GM23338 (cell line): Measurements from ENCODE around the gene MYO18A. TPM values are rescaled to one million over a fixed set of nuclear protein-coding genes. Genes with fewer than 3 reads are reported as not detected.

Source experiments
- ATAC-seq: fragments of 200-7000 bp; cut with Tn5 transposase; 3 replicates; pipeline ENCODE4 v1.9.1; 2020
- DNase-seq: peaks from one replicate; pipeline ENCODE4 v3.0.0-alpha.2; 2015; ENCODE audit warnings: low spot score
- H2AFZ ChIP-seq: fragments of 200-600 bp; sonication (generic); 2 replicates; pipeline ENCODE4 v1.8.0; 2016; ENCODE audit warnings: antibody characterized with exemption, mild to moderate bottlenecking, moderate library complexity
- H3F3A ChIP-seq: fragments of 200-600 bp; sonication (generic); replicated peaks from 2 replicates; pipeline ENCODE4 v1.8.0; 2017; ENCODE audit warnings: antibody characterized with exemption, mixed run types, low read depth
- H3K27ac ChIP-seq: fragments of 200-600 bp; sonication (generic); 2 replicates; pipeline ENCODE4 v1.6.1; 2016; ENCODE audit warnings: low read depth
- H3K27me3 ChIP-seq: fragments of 200-600 bp; sonication (generic); 2 replicates; pipeline ENCODE4 v1.8.0; 2016; ENCODE audit warnings: mild to moderate bottlenecking, mixed run types, moderate library complexity; ENCODE audit not compliant: insufficient read depth
- H3K36me3 ChIP-seq: fragments of 200-600 bp; sonication (generic); 2 replicates; pipeline ENCODE4 v1.8.0; 2016; ENCODE audit warnings: mild to moderate bottlenecking; ENCODE audit not compliant: insufficient read depth
- H3K4me1 ChIP-seq: fragments of 200-600 bp; sonication (generic); 2 replicates; pipeline ENCODE4 v1.8.0; 2016; ENCODE audit warnings: mild to moderate bottlenecking, moderate library complexity; ENCODE audit not compliant: insufficient read depth
- H3K4me2 ChIP-seq: fragments of 200-600 bp; sonication (generic); 2 replicates; pipeline ENCODE4 v1.7.1; 2017; ENCODE audit warnings: mixed run types
- H3K4me3 ChIP-seq: fragments of 200-600 bp; sonication (generic); 2 replicates; pipeline ENCODE4 v1.6.1; 2016; ENCODE audit warnings: mixed run types
- H3K79me2 ChIP-seq: fragments of 200-600 bp; sonication (generic); replicated peaks from 2 replicates; pipeline ENCODE4 v1.8.0; 2017; ENCODE audit warnings: mild to moderate bottlenecking; ENCODE audit not compliant: insufficient read depth
- H3K9me2 ChIP-seq: fragments of 200-600 bp; sonication (generic); 2 replicates; pipeline ENCODE4 v1.8.0; 2017; ENCODE audit not compliant: insufficient read depth
- H4K20me1 ChIP-seq: fragments of 200-600 bp; sonication (generic); replicated peaks from 2 replicates; pipeline ENCODE4 v1.8.0; 2017; ENCODE audit warnings: mild to moderate bottlenecking; ENCODE audit not compliant: insufficient read depth
- H3K27ac Mint-ChIP-seq: 2 replicates; pipeline ENCODE4 v1.8.0; 2020; ENCODE audit warnings: inconsistent platforms, mild to moderate bottlenecking, moderate library complexity, mixed read lengths
- H3K27me3 Mint-ChIP-seq: 3 replicates; pipeline ENCODE4 v1.8.0; 2022; ENCODE audit warnings: low read depth, mild to moderate bottlenecking, moderate library complexity, mixed read lengths, inconsistent platforms; ENCODE audit not compliant: insufficient read depth, poor library complexity
- H3K36me3 Mint-ChIP-seq: 3 replicates; pipeline ENCODE4 v1.8.0; 2021; ENCODE audit warnings: low read depth, mild to moderate bottlenecking, inconsistent platforms, moderate library complexity, mixed read lengths
- H3K4me1 Mint-ChIP-seq: 3 replicates; pipeline ENCODE4 v1.8.0; 2020; ENCODE audit warnings: mild to moderate bottlenecking, inconsistent platforms, mixed read lengths
- H3K4me3 Mint-ChIP-seq: 3 replicates; pipeline ENCODE4 v1.8.0; 2021; ENCODE audit warnings: moderate library complexity, mild to moderate bottlenecking, inconsistent platforms, mixed read lengths
- H3K9me3 Mint-ChIP-seq: 3 replicates; pipeline ENCODE4 v1.8.0; 2020; ENCODE audit warnings: moderate library complexity, mild to moderate bottlenecking, inconsistent platforms, mixed read lengths
- CREB1 ChIP-seq: fragments of 250-450 bp; sonication (Bioruptor Pico); IDR thresholded peaks from 2 replicates; pipeline ENCODE4 v1.5.0; 2020; ENCODE audit warnings: low read depth, mild to moderate bottlenecking, moderate library complexity
- EZH2phosphoT487 ChIP-seq: fragments of 200-600 bp; sonication (generic); IDR thresholded peaks from one replicate; pipeline ENCODE4 v1.8.1; 2018; ENCODE audit warnings: antibody characterized with exemption; ENCODE audit not compliant: unreplicated experiment
- JUNB ChIP-seq: IDR thresholded peaks from one replicate; pipeline ENCODE4 v1.6.1; 2016; ENCODE audit warnings: antibody characterized with exemption; ENCODE audit not compliant: unreplicated experiment
- NANOG ChIP-seq: IDR thresholded peaks from 2 replicates; pipeline ENCODE4 v1.6.1; 2016; ENCODE audit warnings: antibody characterized with exemption, borderline replicate concordance
- STAT1 ChIP-seq: IDR thresholded peaks from one replicate; pipeline ENCODE4 v1.6.1; 2016; ENCODE audit warnings: antibody characterized with exemption; ENCODE audit not compliant: unreplicated experiment
- ZNF331 ChIP-seq: fragments of 250-450 bp; sonication (Bioruptor Pico); IDR thresholded peaks from 2 replicates; pipeline ENCODE4 v1.5.0; 2020; ENCODE audit warnings: low read depth, mild to moderate bottlenecking, moderate library complexity
- ZNF462 ChIP-seq: fragments of 250-450 bp; sonication (Bioruptor Pico); IDR thresholded peaks from 2 replicates; pipeline ENCODE4 v1.5.0; 2020; ENCODE audit warnings: mild to moderate bottlenecking, moderate library complexity
- polyA plus RNA-seq: library from polyadenylated mRNA; unstranded; fragments of >200 nt; fragmentation: Nextera tagmentation; extraction: Ambion mirVana; gene quantifications from 2 replicates; pipeline ENCODE4 v1.2.1, GENCODE V29; 2016
- total RNA-seq: library from RNA; depleted of rRNA; stranded (reverse); fragments of >200 nt; shearing (Covaris generic); gene quantifications from 2 replicates; pipeline ENCODE4 v1.2.3, GENCODE V29; 2014
- TF ChIP-seq, protein P1 (sequence below): IDR thresholded peaks from 2 replicates; pipeline ENCODE4 v1.6.1; 2016; ENCODE audit warnings: antibody characterized with exemption

The MYO18A gene
- total and polyA plus RNA-seq, 2 experiments from 2014 or later = 18.3 to 37.5 TPM

DNA sequence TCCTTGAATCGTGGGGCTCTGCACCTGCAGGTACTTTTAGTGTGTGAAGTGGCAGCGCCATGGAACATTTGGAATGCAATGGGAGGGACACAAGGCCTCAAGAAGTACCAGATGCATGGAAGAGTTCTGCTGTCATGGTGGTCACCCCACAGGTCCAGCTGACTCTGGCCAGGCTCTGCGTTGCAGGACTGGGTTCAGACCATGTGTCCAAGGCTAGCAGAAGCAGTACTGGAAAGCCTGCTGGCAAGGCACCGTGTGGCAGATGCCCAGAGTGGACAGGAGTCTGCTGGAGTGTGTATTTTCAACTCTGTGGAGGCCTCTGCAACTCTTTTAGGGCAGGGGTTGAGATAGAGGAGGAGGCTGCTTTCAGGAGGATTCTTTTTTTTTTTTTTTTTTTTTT, 135.2 kb downstream of the MYO18A start (continued):
- TF ChIP-seq, protein P1, sequence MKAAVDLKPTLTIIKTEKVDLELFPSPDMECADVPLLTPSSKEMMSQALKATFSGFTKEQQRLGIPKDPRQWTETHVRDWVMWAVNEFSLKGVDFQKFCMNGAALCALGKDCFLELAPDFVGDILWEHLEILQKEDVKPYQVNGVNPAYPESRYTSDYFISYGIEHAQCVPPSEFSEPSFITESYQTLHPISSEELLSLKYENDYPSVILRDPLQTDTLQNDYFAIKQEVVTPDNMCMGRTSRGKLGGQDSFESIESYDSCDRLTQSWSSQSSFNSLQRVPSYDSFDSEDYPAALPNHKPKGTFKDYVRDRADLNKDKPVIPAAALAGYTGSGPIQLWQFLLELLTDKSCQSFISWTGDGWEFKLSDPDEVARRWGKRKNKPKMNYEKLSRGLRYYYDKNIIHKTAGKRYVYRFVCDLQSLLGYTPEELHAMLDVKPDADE = no peak
- TF ChIP-seq NANOG (no peak), ZNF462 (no peak), JUNB (no peak)

GRCh38 chr17:29043539-29044145, 136.6 kb downstream of the MYO18A start:
- H2AFZ ChIP-seq = no peak overlapping the region
- DNase-seq = no peak
- peaks cover 55% of the 10 kb centered on the region for H3K4me1 ChIP-seq
- H3K9me2 ChIP-seq = peaks cover 15% of the 10 kb centered on the region; the same call in 1 of the 2 replicates
- H3K4me1 Mint-ChIP-seq = peaks cover 54% of the 10 kb centered on the region
- H3K36me3 Mint-ChIP-seq = peaks cover 30% of the 10 kb centered on the region; the same call in 2 of the 3 replicates
- peaks cover 14% of the 10 kb centered on the region for H3K27me3 Mint-ChIP-seq
- no peaks in the 10 kb centered on the region for H3K36me3 ChIP-seq
- peak overlapping the region; percentile 96 for H3K27ac ChIP-seq
- H3K4me3 Mint-ChIP-seq = peak overlapping the region; percentile 61
- peak overlapping the region; percentile 61 for H3K4me2 ChIP-seq
- peak overlapping the region; percentile 91 for H3K27ac Mint-ChIP-seq
- H3K79me2 ChIP-seq = 0 out of 2 replicates have a peak, but pooled peaks cover 8% of the 10 kb centered on the region
- H3K4me3 ChIP-seq = peak overlapping the region; percentile 15
- H3F3A ChIP-seq = peaks cover 18% of the 10 kb centered on the region
- no peaks in the 10 kb centered on the region; the same call in 2 of the 3 replicates for H3K9me3 Mint-ChIP-seq
- no peaks in the 10 kb centered on the region for H4K20me1 ChIP-seq
- no peaks in the 10 kb centered on the region for H3K27me3 ChIP-seq
- ATAC-seq = no peak
- TF ChIP-seq ZNF331 (CRISPR knock-in tag) (no peak), STAT1 (no peak), CREB1 (CRISPR knock-in tag) (no peak), ZNF462 (no peak), EZH2phosphoT487 (no peak)
